Measurements from ENCODE around the gene PUM1.
"Not testable (repeated sequence)": the region's sequence is repeated elsewhere in the genome, so short reads cannot be mapped to it uniquely, and the experiment has no call there.

Gene PUM1

DNA sequence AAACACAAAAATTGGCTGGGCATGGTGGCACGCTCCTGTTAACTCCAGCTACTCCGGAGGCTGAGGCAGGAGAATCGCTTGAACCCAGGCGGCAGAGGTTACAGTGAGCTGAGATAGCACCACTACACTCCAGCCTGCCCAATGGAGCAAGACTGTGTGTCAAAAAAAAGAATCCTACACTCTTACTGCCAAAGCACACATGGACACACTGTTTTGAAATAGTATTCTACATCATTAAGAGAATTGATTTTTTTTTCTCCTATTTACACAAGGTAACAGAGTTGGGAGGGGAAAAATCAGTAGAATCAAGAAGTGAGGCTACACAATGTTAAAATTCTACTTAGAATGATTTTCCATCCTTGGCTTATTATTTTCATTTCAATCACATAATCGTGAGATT is 114.8 kb downstream of the PUM1 start:
- no peak overlapping the region for H3K27ac ChIP-seq
- TF ChIP-seq, protein P1, sequence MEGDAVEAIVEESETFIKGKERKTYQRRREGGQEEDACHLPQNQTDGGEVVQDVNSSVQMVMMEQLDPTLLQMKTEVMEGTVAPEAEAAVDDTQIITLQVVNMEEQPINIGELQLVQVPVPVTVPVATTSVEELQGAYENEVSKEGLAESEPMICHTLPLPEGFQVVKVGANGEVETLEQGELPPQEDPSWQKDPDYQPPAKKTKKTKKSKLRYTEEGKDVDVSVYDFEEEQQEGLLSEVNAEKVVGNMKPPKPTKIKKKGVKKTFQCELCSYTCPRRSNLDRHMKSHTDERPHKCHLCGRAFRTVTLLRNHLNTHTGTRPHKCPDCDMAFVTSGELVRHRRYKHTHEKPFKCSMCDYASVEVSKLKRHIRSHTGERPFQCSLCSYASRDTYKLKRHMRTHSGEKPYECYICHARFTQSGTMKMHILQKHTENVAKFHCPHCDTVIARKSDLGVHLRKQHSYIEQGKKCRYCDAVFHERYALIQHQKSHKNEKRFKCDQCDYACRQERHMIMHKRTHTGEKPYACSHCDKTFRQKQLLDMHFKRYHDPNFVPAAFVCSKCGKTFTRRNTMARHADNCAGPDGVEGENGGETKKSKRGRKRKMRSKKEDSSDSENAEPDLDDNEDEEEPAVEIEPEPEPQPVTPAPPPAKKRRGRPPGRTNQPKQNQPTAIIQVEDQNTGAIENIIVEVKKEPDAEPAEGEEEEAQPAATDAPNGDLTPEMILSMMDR (IDR thresholded peaks at IDR 0.05; ENCODE audit: low read depth, low read length, missing control alignments), result no peak
- DNase-seq, result no peak
- no peaks in the 10 kb centered on the region for H3K27me3 ChIP-seq (replicated peaks)
- H3K36me3 ChIP-seq (replicated peaks), result peaks cover 62% of the 10 kb centered on the region
- H3K4me3 ChIP-seq (ENCODE audit: low read depth, low read length), result no peak overlapping the region
- in situ Hi-C loops (cut with HindIII; ENCODE audit: low pct_ligation_motif_present, low sequenced_read_pairs), result no loop called here

GRCh38 chr1:30950053-30950452 is 115.5 kb downstream of the PUM1 start:
- in situ Hi-C loops (cut with HindIII; ENCODE audit: low pct_ligation_motif_present, low sequenced_read_pairs), result no loop called here
- TF ChIP-seq, protein P1 (IDR thresholded peaks at IDR 0.05; ENCODE audit: low read depth, low read length, missing control alignments), result no peak
- Histone ChIP-seq H3K4me3 (ENCODE audit: low read depth, low read length) (no peak overlapping the region), H3K27ac (no peak overlapping the region), H3K27me3 (replicated peaks) (no peaks in the 10 kb centered on the region), H3K36me3 (replicated peaks) (peaks cover 68% of the 10 kb centered on the region)
- no peak for DNase-seq

- H3K27me3 ChIP-seq (replicated peaks); in situ Hi-C loops (cut with HindIII; ENCODE audit: low pct_ligation_motif_present, low sequenced_read_pairs); DNase-seq; H3K27ac ChIP-seq; H3K4me3 ChIP-seq (ENCODE audit: low read depth, low read length): not testable (repeated sequence)
- H3K36me3 ChIP-seq (replicated peaks), result peaks cover 71% of the 10 kb centered on the region
Observed at GRCh38 chr1:30949487-30949838, 116.1 kb downstream of the PUM1 start.

DNA sequence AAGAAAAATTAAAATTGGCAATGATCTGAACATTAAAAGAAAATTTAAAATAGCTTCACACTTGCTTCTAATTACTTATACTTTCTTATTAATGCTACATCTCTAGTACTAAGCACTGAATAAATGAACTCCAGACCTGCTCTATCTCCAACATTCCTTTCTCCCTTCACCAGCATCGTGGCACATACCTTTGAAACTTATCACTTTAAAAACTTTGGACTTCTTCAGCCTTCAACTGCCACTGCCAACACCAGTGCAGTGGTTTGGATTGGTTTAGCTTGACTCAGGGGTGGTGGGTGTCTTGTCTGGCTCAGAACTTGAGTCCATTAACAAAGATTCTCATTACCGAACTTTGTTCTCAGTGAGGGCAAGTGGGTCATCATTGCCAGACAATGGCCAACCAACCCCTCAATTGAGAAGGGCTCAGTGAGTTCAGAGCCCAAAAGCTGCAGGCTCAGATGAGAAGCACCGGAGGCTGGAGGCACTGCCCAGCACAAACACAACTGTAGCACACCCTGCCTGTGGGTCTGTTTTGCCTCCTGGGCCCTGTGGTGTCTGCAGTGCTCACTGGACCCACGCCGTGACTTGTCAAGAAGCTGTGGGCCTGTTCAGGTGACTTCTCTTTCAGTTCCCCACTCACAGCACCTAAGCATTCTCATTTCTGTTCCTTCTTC is 116.6 kb downstream of the PUM1 start:
- in situ Hi-C loops (cut with HindIII; ENCODE audit: low pct_ligation_motif_present, low sequenced_read_pairs); H3K27me3 ChIP-seq (replicated peaks); DNase-seq; H3K4me3 ChIP-seq (ENCODE audit: low read depth, low read length); H3K27ac ChIP-seq: not testable (repeated sequence)
- H3K36me3 ChIP-seq (replicated peaks), result peaks cover 70% of the 10 kb centered on the region

DNA sequence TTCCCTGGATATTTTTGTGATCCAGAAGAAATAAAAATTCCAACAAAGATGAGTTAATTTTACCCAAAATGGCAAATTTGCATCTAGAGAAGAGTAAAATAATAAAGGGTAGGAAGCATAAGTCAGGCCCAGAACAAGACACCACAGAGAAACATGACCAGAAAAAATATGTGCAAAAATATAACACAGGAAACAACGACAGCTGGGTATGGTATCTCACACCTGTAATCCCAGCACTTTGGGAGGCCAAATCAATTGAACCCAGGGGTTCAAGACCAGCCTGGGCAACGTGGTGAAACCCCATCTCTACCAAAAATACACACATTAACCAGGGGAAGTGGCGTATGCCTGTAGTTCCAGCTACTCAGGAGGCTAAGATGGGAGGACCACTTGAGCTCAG is 117.2 kb downstream of the PUM1 start:
- Histone ChIP-seq H3K27me3 (replicated peaks) (no peaks in the 10 kb centered on the region), H3K36me3 (replicated peaks) (peaks cover 70% of the 10 kb centered on the region), H3K27ac (no peak overlapping the region), H3K4me3 (ENCODE audit: low read depth, low read length) (no peak overlapping the region)
- DNase-seq, result no peak
- TF ChIP-seq, protein P1 (IDR thresholded peaks at IDR 0.05; ENCODE audit: low read depth, low read length, missing control alignments), result no peak
- in situ Hi-C loops (cut with HindIII; ENCODE audit: low pct_ligation_motif_present, low sequenced_read_pairs), result no loop called here

- peaks cover 67% of the 10 kb centered on the region for H3K36me3 ChIP-seq (replicated peaks)
- TF ChIP-seq, protein P1 (IDR thresholded peaks at IDR 0.05; ENCODE audit: low read depth, low read length, missing control alignments), result no peak
- H3K27me3 ChIP-seq (replicated peaks), result no peaks in the 10 kb centered on the region
- no peak overlapping the region for H3K27ac ChIP-seq
- in situ Hi-C loops (cut with HindIII; ENCODE audit: low pct_ligation_motif_present, low sequenced_read_pairs), result no loop called here
- H3K4me3 ChIP-seq (ENCODE audit: low read depth, low read length), result no peak overlapping the region
- no peak for DNase-seq
Observed at GRCh38 chr1:30947212-30947611, 118.3 kb downstream of the PUM1 start.

GRCh38 chr1:30942326-30942963 is 123.1 kb downstream of the PUM1 start:
- no peaks in the 10 kb centered on the region for H3K27me3 ChIP-seq (replicated peaks)
- H3K4me3 ChIP-seq (ENCODE audit: low read depth, low read length), result no peak overlapping the region
- TF ChIP-seq, protein P1 (IDR thresholded peaks at IDR 0.05; ENCODE audit: low read depth, low read length, missing control alignments), result no peak
- H3K27ac ChIP-seq, result no peak overlapping the region
- in situ Hi-C loops (cut with HindIII; ENCODE audit: low pct_ligation_motif_present, low sequenced_read_pairs), result no loop called here
- DNase-seq, result peak; percentile 49
- H3K36me3 ChIP-seq (replicated peaks), result peaks cover 60% of the 10 kb centered on the region

Data from brain microvascular endothelial cell (primary cell).